NCI-H526 (cell line): ENCODE data around the gene ZNF138.
"Not testable (repeated sequence)": the region's sequence is repeated elsewhere in the genome, so short reads cannot be mapped to it uniquely, and the experiment has no call there.

Source experiments
- DNase-seq, 2 experiments: peaks; one replicate each; lab custom pipeline; 2025; lab: John Stamatoyannopoulos, UW

Gene ZNF138

DNA sequence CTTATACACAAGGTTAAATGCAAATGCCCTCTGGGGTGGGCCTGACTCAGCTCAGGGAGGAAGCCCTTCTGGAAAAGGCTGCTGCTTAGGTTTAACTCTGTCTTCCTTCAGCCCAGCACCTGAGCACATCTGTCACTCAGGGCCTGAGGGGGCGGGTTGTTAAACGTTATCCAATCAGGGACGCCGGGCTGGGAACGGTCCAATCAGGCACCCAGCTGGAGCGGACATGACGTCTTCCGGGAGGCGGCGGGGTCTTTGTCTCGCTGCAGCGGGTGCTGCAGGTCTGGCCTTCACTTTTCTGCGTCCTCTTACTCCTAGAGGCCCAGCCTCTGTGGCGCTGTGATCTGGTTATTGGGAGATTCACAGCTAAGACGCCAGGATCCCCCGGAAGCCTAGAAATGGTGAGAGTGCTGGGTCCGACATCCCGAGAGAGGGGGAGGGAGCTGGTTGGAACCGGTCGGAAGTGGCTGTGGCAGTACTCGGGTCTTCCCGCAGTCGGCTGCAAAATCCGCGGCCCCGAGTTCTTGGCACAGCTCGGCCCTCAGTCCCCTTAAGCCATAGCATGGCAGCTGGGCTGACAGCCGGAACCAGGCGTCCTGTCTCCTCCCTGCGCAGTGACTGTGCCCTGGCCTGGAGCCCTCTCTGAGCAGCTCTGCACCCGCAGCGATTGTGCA lies at the start of gene ZNF138:
Gene ZNF138, plus strand, starts transcription at position 258 of the 674 bp plus-strand sequence. Its CDS starts 141 bp downstream, at position 399.
- DNase-seq = peak; percentile 95 to 98

DNA sequence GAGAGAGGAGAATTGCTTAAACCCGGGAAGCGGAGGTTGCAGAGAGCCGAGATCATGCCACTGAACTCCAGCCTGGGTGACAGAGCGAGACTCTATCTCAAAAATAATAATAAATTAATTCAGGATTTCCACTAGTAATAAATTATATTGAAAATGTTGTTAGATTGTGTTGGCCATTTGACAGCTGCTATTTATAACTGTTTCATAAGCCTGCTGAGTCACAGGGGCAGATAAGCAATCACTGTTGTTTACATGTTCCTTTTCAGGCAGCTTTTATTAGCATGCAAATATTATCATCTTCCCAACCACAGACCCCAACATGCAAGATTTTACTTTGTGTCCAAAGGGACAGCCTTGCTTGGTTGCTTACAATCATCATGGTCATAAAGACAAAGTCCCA lies 49.5 kb upstream of the ZNF138 start:
- no peak for DNase-seq

DNA sequence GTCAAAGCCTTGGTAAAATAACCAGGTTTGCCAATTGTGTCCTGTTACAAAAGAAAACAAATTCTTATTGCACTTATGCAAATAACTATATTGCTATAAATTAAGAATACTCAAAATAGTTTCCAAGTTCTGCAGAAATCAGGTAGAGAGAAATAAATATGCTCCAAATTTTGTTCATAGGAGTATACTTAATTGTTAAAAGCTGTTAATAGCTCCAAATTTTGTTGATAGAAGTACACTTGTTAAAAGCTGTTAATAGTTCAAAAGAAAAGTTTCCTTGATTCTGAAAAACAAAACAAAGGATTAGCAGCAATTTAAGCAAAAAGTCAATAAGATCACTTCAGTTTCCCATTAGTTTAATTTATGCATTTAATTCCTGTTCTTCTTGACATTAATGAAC lies 46.4 kb upstream of the ZNF138 start:
- no peak for DNase-seq

DNA sequence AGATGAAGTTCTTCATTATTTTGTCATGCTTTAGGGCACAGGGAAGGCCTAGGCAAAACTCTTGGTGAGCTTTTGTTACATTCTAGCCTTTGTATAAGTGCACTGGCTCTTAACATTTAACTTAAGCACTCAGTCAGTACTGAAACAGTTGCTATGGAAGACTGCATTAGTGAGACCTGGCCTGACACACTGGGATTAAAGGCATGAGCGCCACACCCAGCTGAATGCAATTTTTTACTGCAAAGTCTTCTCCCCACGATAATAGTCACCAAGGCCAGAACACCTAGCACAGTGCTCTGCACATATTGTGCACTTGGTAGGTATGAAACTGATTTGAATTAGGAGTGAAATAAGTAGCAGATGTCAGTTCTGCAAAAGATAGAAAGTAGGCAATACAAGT lies 41.2 kb upstream of the ZNF138 start:
- DNase-seq = no peak

DNA sequence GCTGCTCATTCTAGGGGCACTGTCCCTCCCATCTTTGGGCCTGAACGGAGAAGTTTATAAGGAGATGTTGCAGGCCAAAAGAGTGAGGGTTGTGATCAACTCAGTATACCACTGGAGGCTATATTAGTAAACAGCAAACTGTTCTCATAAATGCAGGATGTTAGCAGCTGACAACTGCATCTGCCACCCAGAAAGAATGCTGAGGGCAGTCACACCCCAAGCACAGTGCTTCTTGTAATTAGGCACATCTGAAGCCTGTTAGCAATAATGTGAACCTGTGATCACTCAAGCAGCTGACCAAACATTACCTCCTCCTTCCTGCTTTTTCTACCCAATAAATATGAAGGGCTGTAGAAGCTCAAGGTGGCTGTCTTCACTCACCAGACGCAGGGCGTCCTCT lies 38.4 kb upstream of the ZNF138 start:
- DNase-seq = no peak

DNA sequence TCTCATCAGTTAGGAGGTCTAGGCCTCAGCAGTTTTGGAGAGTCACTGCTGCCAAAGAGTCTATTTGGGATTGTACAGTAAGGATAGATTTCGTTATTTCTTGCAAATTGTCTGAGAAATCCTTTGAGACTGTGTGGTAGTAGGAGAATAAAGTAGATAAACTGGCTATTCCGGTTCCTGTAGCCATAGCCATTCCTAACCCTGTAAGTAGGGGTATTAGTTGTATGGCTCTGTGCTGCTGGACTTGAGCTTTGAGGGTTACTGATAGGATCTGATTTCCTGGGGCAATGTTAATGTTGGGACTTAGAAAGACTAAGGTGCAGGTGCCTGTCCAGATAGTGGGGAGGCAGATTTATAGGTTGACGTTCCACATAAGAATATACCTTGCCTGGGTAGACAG lies 36.1 kb upstream of the ZNF138 start:
- DNase-seq = peak in 1 of 2 experiments; percentile 21

DNA sequence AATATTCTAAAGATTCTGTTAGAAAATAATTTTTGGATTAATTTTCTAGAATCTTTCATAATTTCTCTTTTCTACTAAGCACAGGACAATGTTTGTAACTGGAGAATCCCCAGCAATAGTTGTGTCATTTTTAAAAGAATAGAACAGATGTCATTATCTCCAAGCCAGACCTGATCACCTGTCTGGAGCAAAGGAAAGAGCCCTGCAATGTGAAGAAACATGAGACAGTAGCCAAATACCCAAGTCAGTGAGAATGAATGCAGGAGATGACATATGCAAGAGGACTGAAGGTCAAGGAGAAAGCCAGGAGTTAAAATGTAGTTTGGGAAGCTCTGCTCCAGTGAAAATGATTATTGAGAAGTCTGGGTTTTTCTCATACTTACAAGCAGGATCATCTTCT lies 25.4 kb upstream of the ZNF138 start:
- DNase-seq = no peak

DNA sequence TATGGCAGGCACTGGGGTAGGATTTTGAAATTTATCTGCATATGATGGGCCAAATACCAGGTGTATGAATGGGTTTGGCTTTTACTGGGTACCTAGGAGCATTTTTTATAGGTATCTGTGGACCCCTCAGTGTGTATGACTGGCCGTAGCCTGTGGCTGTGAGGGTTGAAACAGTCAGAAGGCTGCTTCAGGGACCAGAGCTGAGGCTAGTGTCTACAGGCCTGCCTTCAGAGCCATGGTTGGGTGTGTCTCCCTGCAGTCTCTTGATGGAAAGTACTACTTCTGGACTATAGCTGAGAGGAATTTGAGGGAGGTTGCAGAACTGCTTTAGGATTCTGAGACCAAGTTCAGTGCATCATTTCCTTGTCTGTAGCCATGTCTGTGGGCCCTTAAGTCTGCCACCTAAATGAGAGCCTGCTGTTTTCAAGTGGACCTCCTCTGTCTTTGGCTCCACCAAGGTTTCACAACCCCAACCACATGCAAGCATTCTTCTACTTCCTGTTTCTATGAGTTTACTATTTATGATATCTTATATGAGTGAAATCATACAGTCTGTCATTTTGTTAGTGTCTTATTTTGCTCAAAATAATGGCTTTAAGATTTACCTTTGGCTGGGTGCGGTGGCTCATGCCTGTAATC lies 19.9 kb upstream of the ZNF138 start:
- DNase-seq = no peak

DNA sequence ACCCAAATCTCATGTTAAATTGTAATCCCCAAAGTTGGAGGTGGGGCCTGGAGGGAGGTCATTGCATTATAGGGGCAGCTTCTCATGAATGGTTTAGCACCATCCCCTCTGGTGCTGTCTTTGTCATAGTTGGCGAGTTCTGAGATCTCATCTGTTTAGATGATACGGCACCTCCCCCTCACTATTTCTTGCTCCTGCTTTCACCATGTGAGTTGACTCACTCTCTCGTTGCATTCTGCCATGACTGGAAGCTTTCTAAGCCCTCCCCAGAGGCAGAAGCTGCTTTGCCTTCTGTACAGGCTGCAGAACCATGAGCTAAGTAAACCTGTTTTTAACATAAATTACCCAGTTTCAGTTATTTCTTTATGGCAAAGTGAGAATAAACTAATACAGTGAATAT lies 18.9 kb upstream of the ZNF138 start:
- DNase-seq = no peak

DNA sequence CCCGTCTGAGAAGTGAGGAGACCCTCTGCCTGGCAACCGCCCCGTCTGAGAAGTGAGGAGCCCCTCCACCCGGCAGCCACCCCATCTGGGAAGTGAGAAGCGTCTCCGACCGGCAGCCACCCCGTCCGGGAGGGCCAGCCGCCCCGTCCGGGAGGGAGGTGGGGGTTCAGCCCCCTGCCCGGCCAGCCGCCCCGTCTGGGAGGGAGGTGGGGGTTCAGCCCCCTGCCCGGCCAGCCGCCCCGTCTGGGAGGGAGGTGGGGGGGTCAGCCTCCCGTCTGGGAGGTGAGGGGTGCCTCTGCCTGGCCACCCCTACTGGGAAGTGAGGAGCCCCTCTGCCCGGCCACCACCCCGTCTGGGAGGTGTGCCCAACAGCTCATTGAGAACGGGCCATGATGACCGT lies 9.4 kb upstream of the ZNF138 start:
- not testable (repeated sequence) for DNase-seq

DNA sequence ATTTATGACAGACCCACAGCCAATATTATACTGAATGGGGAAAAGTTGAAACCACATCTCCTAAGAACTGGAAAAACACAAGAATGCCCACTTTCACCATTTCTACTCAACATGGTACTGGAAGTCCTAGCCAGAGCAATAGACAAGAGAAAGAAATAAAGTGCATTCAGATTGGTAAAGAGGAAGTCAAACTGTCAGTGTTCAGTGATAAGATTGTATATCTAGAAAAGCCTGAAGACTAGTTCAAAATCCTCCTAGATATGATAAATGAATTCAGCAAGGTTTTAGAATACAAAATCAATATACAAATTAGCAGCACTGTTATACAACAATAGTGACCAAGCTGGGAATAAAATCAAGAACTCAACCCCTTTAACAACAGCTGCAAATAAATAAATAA lies 6.9 kb upstream of the ZNF138 start:
- no peak for DNase-seq

DNA sequence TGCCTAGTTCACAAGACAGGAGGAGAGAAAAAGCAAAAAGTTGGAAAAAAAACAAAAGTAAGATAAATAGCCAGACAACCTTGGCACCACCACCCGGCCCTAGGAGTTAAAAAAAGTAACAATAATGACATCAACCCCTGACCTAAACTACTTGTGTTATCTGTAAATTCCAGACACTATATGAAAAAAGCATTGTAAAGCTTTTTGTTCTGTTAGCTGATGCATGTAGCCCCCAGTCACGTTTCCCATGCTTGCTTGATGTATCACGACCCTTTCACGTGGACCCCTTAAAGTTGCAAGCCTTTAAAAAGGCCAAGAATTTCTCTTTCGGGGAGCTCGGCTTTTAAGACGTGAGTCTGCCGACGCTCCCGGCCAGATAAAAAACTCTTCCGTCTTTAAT lies 5.0 kb upstream of the ZNF138 start:
- not testable (repeated sequence) for DNase-seq

DNA sequence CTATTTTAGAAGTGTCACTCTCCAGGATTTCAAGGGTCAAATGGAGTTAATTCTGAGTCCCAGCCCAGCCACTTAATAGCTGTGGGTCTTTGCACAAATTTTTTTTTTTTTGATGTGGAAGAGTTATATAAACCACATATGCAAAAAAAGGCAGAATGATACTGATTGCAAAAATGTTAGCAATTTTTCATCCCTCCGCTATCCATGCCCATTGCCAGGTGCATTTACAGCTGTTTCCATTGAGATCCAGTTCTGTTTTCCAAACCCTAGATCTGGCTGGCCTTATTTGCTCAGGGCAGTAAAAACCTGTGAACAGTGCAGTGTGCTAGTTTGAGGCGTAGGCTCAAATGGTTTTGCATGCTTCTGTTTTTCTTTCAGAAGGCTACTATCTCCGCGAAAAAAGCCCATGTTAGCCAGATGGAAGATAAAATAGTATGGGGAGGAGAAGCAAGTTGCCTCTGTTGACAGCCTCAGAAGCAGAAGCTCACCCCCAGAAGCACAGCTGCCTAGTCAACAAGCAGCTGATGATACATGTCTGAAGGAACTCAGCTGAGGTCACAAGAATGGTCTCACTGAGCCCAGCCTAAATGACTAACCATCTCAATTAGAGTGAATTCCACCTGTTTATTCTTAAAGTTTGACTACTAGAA lies 997 bp upstream of the ZNF138 start:
- DNase-seq = no peak

DNA sequence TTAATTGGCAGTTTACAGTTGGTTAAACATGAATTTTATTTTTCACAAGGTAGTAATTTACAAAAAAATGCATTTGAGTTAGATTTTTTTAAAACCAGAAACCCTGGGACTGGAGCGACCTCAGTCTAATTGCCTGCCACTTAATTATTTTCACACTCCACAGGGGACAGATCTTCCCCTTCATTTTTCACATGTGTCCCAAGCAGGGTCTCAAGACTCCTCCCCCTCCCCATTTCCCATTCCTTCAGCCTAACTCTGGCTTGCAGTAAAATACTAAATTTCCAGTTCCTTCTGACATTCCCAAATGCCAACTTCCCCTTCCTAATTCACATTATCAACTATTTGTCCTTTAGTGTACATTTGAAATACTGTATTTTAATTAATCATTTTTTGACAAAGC lies 948 bp downstream of the ZNF138 start:
- DNase-seq = no peak

DNA sequence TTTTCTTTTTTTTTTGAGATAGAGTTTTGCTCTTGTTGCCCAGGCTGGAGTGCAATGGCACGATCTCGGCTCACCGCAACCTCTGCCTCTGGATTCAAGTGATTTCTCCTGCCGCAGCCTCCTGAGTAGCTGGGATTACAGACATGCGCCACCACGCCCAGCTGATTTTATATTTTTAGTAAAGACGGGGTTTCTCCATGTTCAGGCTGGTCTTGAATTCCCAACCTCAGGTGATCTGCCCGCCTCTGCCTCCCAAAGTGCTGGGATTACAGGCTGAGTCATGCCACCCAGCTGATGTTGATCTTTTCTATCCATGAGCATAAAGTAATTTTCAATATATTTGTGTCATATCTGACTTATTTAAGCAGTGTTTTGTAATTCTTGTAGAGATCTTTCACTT lies 4.9 kb downstream of the ZNF138 start:
- DNase-seq = not testable (repeated sequence)

DNA sequence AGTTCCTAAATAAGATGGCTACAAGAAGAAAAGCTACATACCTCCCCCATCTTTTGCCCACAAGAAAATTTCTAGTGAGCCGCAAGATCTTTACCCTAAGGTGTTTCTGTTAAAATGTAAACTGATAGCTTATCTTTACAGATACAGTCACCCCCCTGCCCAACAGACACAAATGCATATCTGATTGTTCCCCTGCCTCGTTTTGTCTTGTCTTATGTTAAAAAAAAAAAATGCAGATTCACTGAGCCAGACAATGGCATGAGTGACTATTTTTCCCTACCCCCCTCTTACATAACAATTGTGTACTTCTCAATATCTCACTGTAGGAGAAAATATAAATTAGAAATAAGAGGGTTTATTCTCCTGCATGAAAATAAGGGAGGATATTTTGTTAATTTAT lies 8.5 kb downstream of the ZNF138 start:
- no peak for DNase-seq

DNA sequence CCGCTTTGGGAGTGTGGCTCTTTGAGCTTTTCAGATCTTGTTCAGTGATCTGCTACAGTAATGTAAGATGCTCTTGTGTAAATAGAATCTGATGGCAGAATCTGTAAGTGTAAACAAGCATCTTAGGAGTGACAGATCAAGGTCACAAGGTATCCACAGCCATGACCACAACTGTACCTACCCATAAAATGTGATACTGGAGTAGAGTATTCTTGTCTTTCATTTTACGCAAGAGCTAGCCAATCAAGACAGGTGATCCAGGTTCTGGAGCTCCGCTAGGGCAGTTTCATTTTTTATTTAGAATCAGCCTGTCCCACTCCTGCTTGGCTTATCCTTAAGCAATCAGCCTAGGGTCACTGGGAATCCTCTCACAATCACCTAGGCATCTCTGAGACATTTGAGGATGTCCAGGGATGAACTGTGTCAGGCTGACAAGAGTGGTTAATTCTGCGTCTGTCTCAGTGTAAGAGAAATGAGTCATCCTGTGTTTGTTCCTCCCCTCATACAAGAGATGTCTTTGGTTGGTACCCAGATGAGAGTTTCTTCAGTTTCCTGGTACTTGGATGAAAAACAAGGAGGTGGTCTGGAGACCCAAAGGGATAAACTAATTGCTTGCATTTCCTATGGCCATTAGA lies 13.6 kb downstream of the ZNF138 start:
- DNase-seq = no peak

DNA sequence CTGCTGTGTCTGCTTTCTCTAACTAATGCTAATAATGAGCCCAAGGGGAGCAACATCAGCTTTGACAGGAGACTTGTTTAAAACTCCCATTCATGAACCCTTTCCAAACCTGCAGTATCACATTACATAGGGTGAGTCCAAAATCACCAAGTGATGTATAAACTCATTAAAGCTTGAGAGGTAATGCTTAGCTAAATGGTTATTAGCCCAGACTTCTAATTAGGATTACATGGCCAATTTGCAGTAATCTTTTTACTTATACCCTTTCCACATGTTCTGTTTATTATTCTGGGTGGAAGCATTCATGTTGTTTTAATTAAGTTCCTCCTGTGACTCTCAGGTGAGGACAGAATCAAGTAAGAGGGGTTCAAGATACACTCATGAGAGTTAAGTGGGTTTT lies 17.5 kb downstream of the ZNF138 start:
- no peak for DNase-seq

DNA sequence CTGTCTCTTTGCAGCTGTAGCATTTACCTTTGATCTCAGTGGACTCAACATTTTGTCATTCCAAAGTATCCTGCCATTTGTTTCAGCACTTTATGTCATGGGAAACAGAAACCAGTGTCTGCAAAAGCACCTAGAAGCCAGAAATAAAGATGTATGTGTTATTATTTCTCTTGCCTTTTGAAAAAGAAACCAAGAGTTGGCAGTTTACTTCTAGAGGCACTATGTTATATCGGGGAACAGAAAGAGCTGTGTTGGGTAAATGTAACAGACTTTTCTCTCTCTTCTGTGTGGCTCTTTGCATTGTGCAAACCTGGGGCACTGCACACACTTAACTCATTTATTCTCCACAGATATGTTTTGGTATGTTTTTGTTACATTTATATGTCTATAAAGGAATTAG lies 36.7 kb downstream of the ZNF138 start:
- no peak for DNase-seq

DNA sequence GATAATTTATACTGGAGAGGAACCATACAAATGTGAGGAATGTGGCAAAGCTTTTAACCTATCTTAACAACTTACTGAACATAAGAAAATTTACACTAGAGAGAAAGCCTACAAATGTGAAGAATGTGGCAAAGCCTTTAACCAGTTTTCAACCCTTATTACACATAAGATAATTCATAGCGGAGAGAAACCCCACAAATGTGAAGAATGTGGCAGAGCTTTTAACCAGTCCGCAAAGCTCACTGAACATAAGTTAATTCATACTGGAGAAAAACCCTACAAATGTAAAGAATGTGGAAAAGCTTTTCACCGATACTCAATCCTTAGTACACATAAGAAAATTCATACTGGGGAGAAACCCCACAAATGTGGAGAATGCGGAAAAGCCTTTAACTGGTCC lies 37.9 kb downstream of the ZNF138 start:
- no peak for DNase-seq

DNA sequence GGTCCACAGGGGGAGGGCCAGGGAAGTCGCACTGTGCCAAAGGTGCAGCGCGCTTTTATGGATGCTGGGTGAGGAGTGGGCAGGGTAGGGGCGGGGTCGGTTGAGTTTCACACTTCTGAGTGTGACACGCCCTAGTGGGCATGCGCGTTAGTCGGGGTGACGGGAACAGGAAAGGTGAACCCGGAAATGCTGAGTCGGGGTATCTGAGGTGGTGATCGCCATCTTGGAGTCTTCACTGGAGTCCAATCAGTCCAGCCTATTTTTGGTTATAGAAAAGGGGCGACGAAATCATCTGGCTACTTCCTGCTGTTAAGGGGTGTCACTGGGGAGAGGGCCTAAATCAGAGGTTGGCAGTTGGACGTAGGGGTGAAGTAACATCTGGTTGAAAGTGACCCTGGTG lies 40.8 kb downstream of the ZNF138 start:
- DNase-seq = no peak

DNA sequence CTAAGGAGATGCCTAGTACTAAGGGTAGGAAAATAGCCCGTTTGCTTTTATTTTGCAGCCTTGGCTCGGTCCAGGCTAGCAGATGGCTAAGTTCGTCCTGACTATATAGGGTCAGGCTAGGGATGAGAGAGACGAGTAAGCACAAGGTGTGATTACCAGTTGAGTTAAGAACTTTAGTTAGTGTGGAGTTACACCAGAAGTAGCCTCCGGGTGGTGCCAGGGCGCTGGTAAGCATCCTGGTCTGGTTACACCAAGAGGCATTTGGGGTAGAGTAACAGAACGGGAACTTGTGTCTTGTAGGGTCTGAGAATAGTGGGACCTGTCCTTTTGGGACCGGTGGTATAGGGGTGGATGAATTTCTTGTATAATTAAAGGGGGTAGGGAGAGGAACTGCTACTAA lies 41.6 kb downstream of the ZNF138 start:
- not testable (repeated sequence) for DNase-seq

DNA sequence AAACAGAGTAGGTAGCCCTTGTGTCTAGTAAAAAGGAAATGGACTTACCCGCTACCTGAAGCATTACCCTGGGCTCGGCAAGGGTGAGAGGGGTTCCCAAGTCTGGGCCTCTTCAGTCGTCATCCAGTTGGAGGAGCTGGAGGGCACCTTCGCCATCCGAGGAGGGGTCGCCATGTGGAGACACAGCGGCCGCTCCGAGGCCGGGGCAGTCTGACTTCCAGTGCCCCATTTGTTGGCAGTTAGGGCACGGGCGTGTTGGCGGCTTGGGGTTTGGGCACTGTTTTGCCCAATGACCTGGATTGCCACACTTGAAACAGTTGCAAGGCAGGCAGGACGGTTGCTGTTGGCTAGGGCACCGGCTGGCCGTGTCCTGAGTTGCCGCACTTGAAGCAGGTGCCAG lies 43.8 kb downstream of the ZNF138 start:
- DNase-seq = not testable (repeated sequence)
